GM12892 (cell line): Measurements from ENCODE around the gene TMOD4.

Source experiments
- POLR2A ChIP-seq: IDR thresholded peaks from 2 replicates; pipeline ENCODE4 v1.6.1; 2011; ENCODE audit warnings: low read depth, low read length, control low read depth
- POLR2AphosphoS5 ChIP-seq: IDR thresholded peaks from 2 replicates; pipeline ENCODE4 v1.6.1; 2011; ENCODE audit warnings: low read depth, low read length, control low read depth

- TF ChIP-seq POLR2A (no peak), POLR2AphosphoS5 (no peak)
Measured at GRCh38 chr1:151142411-151143056, 33.2 kb downstream of the TMOD4 start.
